ENCODE data around the gene POP7. TPM values are rescaled to one million over a fixed set of nuclear protein-coding genes. Genes with fewer than 3 reads are reported as not detected.

The POP7 gene
- total and polyA plus RNA-seq, 2 of the 4 experiments (the other 2 are of a cell fraction) = 14.9 to 38.0 TPM

DNA sequence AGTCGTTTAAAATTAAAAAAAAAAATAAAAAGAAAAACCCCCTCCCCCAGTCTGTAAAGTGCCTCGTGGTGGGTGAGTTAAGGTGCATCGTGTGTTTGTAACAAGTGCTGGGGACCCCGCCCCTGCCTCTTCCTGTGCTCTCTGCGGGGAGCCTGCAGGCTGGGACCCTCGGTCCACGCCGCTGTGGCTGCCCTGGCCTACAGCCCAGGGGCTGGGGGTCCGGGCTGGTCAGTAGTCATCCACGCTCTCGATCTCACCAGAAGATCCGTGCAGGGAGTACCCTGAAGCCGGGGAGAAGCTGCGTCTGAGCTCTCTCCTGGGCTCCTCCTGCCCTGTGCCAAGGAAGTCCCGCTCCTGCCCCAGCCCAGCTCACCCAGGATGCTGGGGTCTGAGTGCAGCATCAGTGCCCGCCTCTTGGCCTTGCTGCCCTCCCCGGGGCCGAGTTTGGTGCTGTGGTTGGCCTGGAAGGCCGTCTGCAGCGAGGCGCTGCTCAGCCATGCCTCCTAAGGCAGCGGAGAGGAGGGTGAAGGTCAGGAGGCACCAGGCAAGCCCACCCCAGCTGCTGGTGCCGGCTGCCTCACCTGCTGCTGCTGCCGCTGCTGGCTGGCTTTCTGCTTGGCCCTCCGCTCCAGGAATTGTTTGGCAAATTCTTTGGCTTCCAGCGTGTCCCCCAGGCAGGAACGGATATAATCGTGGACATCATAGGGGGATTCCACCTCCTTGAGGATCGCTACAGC, 24.3 kb upstream of the POP7 start:
- POLR2A ChIA-PET (ENCODE audit: unreplicated experiment) = no interaction called here
- dilution Hi-C loops (cut with HindIII; ENCODE audit: low sequenced_read_pairs, unreplicated experiment) = no loop called here
- BruUV-seq (replicated peaks) = no TSS peak

More for the DNA sequence above, 24.3 kb upstream of the POP7 start:
- no peak for ATAC-seq (ENCODE audit: low read depth)
- Histone ChIP-seq H3K18ac (ENCODE audit: low read depth, low read length) (no peak overlapping the region), H3K27me3 (ENCODE audit: control insufficient read depth, insufficient read depth, low read length) (no peaks in the 10 kb centered on the region), H3K36me3 (ENCODE audit: control insufficient read depth, insufficient read depth, low read length) (peaks cover 91% of the 10 kb centered on the region), H3K4ac (ENCODE audit: low read depth, low read length) (no peak overlapping the region), H2BK15ac (ENCODE audit: low read depth, low read length) (no peak overlapping the region), H3K9ac (ENCODE audit: low read depth, low read length) (no peak overlapping the region), H2AK9ac (replicated peaks; ENCODE audit: low read depth, low read length, poor library complexity) (peak overlapping the region; percentile 86), H4K8ac (ENCODE audit: low read depth in 2 of 2, low read length in 2 of 2) (no peak overlapping the region), H2AK5ac (ENCODE audit: low read depth, low read length) (no peak overlapping the region), H3K4me3 (ENCODE audit: insufficient read depth, low read depth, low read length) (no peak overlapping the region), H3K4me2 (ENCODE audit: low read depth, low read length) (no peak overlapping the region), H3K9me1 (ENCODE audit: insufficient read depth, low read length) (no peaks in the 10 kb centered on the region), H3K4me1 (ENCODE audit: control insufficient read depth, insufficient read depth, low read length) (peaks cover 5% of the 10 kb centered on the region), H3K23ac (ENCODE audit: low read depth, low read length) (no peak overlapping the region), H2BK20ac (ENCODE audit: low read depth, low read length) (no peak overlapping the region), H4K5ac (ENCODE audit: low read depth, low read length) (no peak overlapping the region), H3K14ac (replicated peaks; ENCODE audit: low read depth, low read length) (no peak overlapping the region), H2BK120ac (ENCODE audit: low read depth, low read length) (no peak overlapping the region), H3K27ac (ENCODE audit: insufficient read depth, low read length) (no peak overlapping the region), H4K91ac (ENCODE audit: insufficient read depth, low read depth, low read length) (no peak overlapping the region), H2AFZ (replicated peaks; ENCODE audit: low read length, poor library complexity) (no peak overlapping the region), H3K79me1 (ENCODE audit: low read depth in 1 of 2, low read length in 2 of 2) (peaks cover 11 to 41% of the 10 kb centered on the region in 2 experiments), H3K9me3 (ENCODE audit: control insufficient read depth, insufficient read depth, low read length) (no peaks in the 10 kb centered on the region), H2BK5ac (ENCODE audit: low read depth, low read length, poor library complexity, severe bottlenecking) (no peak overlapping the region), H4K20me1 (ENCODE audit: insufficient read depth, low read length) (peaks cover 44% of the 10 kb centered on the region), H3K56ac (ENCODE audit: extremely low read depth, insufficient read depth, low read length) (no peak overlapping the region)
- DNase-seq = no peak
- intact Hi-C loops (cut with micrococcal nuclease) = no loop called here
- in situ Hi-C loops (cut with MboI; ENCODE audit: low sequenced_read_pairs) = no loop called here
- WGBS, 2 experiments (ENCODE audit: extremely low coverage in 2 of 2, insufficient read length in 1 of 2) = 83% methylated on average over 10 of the region's 29 CpGs; no CpG with 5 or more reads in 1 of the 2 experiments
- no peak for TF ChIP-seq MXI1 (IDR thresholded peaks at IDR 0.05; ENCODE audit: borderline replicate concordance, low read depth, low read length)
- TF ChIP-seq, protein P1, sequence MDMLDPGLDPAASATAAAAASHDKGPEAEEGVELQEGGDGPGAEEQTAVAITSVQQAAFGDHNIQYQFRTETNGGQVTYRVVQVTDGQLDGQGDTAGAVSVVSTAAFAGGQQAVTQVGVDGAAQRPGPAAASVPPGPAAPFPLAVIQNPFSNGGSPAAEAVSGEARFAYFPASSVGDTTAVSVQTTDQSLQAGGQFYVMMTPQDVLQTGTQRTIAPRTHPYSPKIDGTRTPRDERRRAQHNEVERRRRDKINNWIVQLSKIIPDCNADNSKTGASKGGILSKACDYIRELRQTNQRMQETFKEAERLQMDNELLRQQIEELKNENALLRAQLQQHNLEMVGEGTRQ (IDR thresholded peaks at IDR 0.05; ENCODE audit: low read depth, low read length) = no peak
- no peak for TF ChIP-seq FOS (IDR thresholded peaks at IDR 0.05; ENCODE audit: low read depth, low read length)
- CTCF ChIA-PET = no interaction called here

Data from IMR-90 (cell line).